HepG2 (cell line): ENCODE data around the gene RTKN2. TPM values are rescaled to one million over a fixed set of nuclear protein-coding genes. Genes with fewer than 3 reads are reported as not detected.

Experiments
- ATM ChIP-seq: fragments of 450-650 bp; IDR thresholded peaks from 2 replicates; pipeline ENCODE4 v1.7.1; 2017; ENCODE audit warnings: mild to moderate bottlenecking, borderline replicate concordance
- HINFP ChIP-seq: sonication (generic); formaldehyde crosslinking; IDR thresholded peaks from 2 replicates; pipeline ENCODE4 v1.4.0; 2020; ENCODE audit warnings: low read depth, mild to moderate bottlenecking, missing genetic modification reagents
- MIXL1 ChIP-seq: IDR thresholded peaks from 2 replicates; pipeline ENCODE4 v1.6.1; 2016
- PRPF4 ChIP-seq: fragments of 200-400 bp; formaldehyde crosslinking; IDR thresholded peaks from 2 replicates; pipeline ENCODE4 v1.6.1; 2016; ENCODE audit warnings: low read length, low read depth; ENCODE audit not compliant: poor library complexity, severe bottlenecking
- REPIN1 ChIP-seq: sonication (generic); formaldehyde crosslinking; IDR thresholded peaks from 2 replicates; pipeline ENCODE4 v1.8.0; 2022; ENCODE audit warnings: missing genetic modification reagents, low read depth, mild to moderate bottlenecking, borderline replicate concordance
- SMAD9 ChIP-seq: sonication (generic); formaldehyde crosslinking; IDR thresholded peaks from 2 replicates; pipeline ENCODE4 v1.5.1; 2020; ENCODE audit warnings: mild to moderate bottlenecking, missing genetic modification reagents
- SMC3 ChIP-seq: IDR thresholded peaks from 2 replicates; pipeline ENCODE4 v1.6.1; 2011; ENCODE audit warnings: low read length, improper control_type of control experiment
- STAG1 ChIP-seq: sonication (generic); formaldehyde crosslinking; IDR thresholded peaks from 2 replicates; pipeline ENCODE4 v1.4.0; 2020; ENCODE audit warnings: missing genetic modification reagents
- ZBTB34 ChIP-seq: sonication (generic); formaldehyde crosslinking; IDR thresholded peaks from 2 replicates; pipeline ENCODE4 v1.8.0; 2022; ENCODE audit warnings: mild to moderate bottlenecking, missing genetic modification reagents
- ZFP62 ChIP-seq: sonication (generic); formaldehyde crosslinking; IDR thresholded peaks from 2 replicates; pipeline ENCODE4 v1.4.0; 2020; ENCODE audit warnings: missing genetic modification reagents
- ZKSCAN5 ChIP-seq: sonication (generic); formaldehyde crosslinking; IDR thresholded peaks from 2 replicates; pipeline ENCODE4 v1.5.1; 2020; ENCODE audit warnings: mild to moderate bottlenecking, missing genetic modification reagents
- ZNF562 ChIP-seq: sonication (generic); formaldehyde crosslinking; IDR thresholded peaks from 2 replicates; pipeline ENCODE4 v1.8.0; 2022; ENCODE audit warnings: missing genetic modification reagents, borderline replicate concordance
- ZNF672 ChIP-seq: sonication (generic); formaldehyde crosslinking; IDR thresholded peaks from 2 replicates; pipeline ENCODE4 v1.8.1; 2022; ENCODE audit warnings: missing genetic modification reagents
- ZNF678 ChIP-seq: sonication (generic); formaldehyde crosslinking; IDR thresholded peaks from 2 replicates; pipeline ENCODE4 v1.4.0; 2020; ENCODE audit warnings: mild to moderate bottlenecking, missing genetic modification reagents
- polyA plus RNA-seq, 8 experiments: library from polyadenylated mRNA; depleted of rRNA in 3 of 8; stranded (reverse) in 7 of 8; unstranded in 1 of 8; fragments of >200 nt; fragmentation: Illumina TruSeq in 4 of 8; extraction: Trizol in 4 of 8; gene quantifications; 2 replicates each; pipeline versions ENCODE4 v1.2.1 to v1.2.3, GENCODE V29; 2011 to 2016; ENCODE audit warnings: low read depth in 4 of 8, missing spikeins in 1 of 8, mixed read lengths in 1 of 8; ENCODE audit not compliant: insufficient read depth in 1 of 8
- total RNA-seq, 5 experiments: library from RNA; depleted of rRNA; stranded (reverse); fragments of >200 nt; fragmentation: Illumina TruSeq; extraction: Trizol; gene quantifications; 2 replicates each; pipeline ENCODE4 v1.2.3, GENCODE V29; 2016; ENCODE audit warnings: low read depth in 1 of 5
- TF ChIP-seq, protein P1 (sequence below): sonication (generic); formaldehyde crosslinking; IDR thresholded peaks from 2 replicates; pipeline ENCODE4 v1.5.1; 2020; ENCODE audit warnings: mild to moderate bottlenecking, missing genetic modification reagents, moderate library complexity
- TF ChIP-seq, protein P2 (sequence below): sonication (generic); formaldehyde crosslinking; IDR thresholded peaks from 2 replicates; pipeline ENCODE4 v1.8.1; 2022; ENCODE audit warnings: mild to moderate bottlenecking, missing genetic modification reagents
- TF ChIP-seq, protein P3 (sequence below): IDR thresholded peaks from 2 replicates; pipeline ENCODE4 v1.6.1; 2016; ENCODE audit warnings: missing compliant biosample characterization, missing genetic modification reagents, borderline replicate concordance
- TF ChIP-seq, protein P4 (sequence below): sonication (generic); formaldehyde crosslinking; IDR thresholded peaks from 2 replicates; pipeline ENCODE4 v1.4.0; 2020; ENCODE audit warnings: low read depth, missing genetic modification reagents

RTKN2 gene
- total and polyA plus RNA-seq, 2 of the 13 experiments (the other 11 are each of a cell fraction or from before 2014, with no cell fraction given): 2.2 to 7.0 TPM

DNA sequence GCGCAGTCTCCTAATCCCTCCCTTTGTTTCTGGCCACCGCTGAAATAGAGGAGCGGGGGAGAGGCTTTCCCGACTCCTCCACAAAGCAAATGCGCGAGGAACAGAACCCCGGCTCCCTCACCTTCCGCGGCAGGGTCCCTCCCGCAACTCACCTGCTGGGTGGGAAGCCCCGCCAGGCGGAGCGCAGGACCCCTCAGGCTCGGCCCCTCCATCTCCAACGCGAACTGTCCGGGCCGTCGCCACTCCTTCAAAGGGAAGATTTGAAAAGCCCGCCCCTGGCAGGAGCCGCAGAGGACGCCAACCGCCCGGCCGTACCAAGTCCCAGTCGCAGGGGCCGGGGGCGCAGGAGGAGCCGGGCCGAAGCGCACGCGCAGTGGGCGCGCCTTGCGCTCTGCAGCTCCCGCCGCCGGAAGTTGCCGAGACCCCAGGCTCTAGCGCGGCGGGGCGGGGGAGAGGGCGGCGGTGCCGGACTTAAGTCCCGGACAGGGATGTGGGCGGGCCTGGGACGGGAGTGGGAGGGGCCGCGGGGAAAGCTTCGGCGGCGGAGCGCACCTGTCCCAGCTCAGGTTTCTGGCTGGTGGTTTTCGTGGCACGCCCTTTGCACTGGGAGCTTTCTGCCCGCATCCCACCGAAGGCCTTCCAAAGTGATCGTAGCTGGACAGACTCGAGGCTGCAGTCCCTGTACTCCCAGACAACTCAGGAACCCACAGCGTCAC lies at the start of gene RTKN2 (continued):
- TF ChIP-seq SMAD9 (CRISPR knock-in tag) (no peak), ZNF562 (CRISPR knock-in tag) (no peak), ZNF678 (CRISPR knock-in tag) (no peak), PRPF4 (no peak), ZFP62 (no peak), ZNF672 (CRISPR knock-in tag) (no peak), MIXL1 (CRISPR knock-in tag) (no peak; the same call in 1 of the 2 replicates), HINFP (no peak), ZKSCAN5 (CRISPR knock-in tag) (no peak), ATM (no peak), ZBTB34 (CRISPR knock-in tag) (no peak), STAG1 (CRISPR knock-in tag) (no peak), REPIN1 (CRISPR knock-in tag) (peak; percentile 58; the same call in 1 of the 2 replicates), SMC3 (no peak)
- TF ChIP-seq, protein P1, sequence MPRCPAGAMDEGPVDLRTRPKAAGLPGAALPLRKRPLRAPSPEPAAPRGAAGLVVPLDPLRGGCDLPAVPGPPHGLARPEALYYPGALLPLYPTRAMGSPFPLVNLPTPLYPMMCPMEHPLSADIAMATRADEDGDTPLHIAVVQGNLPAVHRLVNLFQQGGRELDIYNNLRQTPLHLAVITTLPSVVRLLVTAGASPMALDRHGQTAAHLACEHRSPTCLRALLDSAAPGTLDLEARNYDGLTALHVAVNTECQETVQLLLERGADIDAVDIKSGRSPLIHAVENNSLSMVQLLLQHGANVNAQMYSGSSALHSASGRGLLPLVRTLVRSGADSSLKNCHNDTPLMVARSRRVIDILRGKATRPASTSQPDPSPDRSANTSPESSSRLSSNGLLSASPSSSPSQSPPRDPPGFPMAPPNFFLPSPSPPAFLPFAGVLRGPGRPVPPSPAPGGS (CRISPR knock-in tag): no peak
- TF ChIP-seq, protein P2, sequence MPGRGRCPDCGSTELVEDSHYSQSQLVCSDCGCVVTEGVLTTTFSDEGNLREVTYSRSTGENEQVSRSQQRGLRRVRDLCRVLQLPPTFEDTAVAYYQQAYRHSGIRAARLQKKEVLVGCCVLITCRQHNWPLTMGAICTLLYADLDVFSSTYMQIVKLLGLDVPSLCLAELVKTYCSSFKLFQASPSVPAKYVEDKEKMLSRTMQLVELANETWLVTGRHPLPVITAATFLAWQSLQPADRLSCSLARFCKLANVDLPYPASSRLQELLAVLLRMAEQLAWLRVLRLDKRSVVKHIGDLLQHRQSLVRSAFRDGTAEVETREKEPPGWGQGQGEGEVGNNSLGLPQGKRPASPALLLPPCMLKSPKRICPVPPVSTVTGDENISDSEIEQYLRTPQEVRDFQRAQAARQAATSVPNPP (CRISPR knock-in tag): peak; percentile 75
- TF ChIP-seq, protein P3, sequence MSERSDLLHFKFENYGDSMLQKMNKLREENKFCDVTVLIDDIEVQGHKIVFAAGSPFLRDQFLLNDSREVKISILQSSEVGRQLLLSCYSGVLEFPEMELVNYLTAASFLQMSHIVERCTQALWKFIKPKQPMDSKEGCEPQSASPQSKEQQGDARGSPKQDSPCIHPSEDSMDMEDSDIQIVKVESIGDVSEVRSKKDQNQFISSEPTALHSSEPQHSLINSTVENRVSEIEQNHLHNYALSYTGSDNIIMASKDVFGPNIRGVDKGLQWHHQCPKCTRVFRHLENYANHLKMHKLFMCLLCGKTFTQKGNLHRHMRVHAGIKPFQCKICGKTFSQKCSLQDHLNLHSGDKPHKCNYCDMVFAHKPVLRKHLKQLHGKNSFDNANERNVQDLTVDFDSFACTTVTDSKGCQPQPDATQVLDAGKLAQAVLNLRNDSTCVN (CRISPR knock-in tag): no peak; the same call in 1 of the 2 replicates
- TF ChIP-seq, protein P4, sequence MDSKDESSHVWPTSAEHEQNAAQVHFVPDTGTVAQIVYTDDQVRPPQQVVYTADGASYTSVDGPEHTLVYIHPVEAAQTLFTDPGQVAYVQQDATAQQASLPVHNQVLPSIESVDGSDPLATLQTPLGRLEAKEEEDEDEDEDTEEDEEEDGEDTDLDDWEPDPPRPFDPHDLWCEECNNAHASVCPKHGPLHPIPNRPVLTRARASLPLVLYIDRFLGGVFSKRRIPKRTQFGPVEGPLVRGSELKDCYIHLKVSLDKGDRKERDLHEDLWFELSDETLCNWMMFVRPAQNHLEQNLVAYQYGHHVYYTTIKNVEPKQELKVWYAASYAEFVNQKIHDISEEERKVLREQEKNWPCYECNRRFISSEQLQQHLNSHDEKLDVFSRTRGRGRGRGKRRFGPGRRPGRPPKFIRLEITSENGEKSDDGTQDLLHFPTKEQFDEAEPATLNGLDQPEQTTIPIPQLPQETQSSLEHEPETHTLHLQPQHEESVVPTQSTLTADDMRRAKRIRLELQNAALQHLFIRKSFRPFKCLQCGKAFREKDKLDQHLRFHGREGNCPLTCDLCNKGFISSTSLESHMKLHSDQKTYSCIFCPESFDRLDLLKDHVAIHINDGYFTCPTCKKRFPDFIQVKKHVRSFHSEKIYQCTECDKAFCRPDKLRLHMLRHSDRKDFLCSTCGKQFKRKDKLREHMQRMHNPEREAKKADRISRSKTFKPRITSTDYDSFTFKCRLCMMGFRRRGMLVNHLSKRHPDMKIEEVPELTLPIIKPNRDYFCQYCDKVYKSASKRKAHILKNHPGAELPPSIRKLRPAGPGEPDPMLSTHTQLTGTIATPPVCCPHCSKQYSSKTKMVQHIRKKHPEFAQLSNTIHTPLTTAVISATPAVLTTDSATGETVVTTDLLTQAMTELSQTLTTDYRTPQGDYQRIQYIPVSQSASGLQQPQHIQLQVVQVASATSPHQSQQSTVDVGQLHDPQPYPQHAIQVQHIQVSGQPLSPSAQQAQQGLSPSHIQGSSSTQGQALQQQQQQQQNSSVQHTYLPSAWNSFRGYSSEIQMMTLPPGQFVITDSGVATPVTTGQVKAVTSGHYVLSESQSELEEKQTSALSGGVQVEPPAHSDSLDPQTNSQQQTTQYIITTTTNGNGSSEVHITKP (CRISPR knock-in tag): peak; percentile 98
